Measurements from ENCODE around the gene RAPGEF1.

The RAPGEF1 gene

GRCh38 chr9:131735238-131736128, 4.4 kb downstream of the RAPGEF1 start:
- no peak overlapping the region for H3K27ac ChIP-seq
- TF ChIP-seq EZH2 (IDR thresholded peaks at IDR 0.05) (no peak), POLR2AphosphoS5 (IDR thresholded peaks at IDR 0.05; ENCODE audit: borderline replicate concordance, low read depth, low read length) (no peak), FOXP2 (optimal IDR thresholded peaks at IDR 0.05; ENCODE audit: control extremely low read depth, extremely low read length, insufficient read depth) (no peak)
- H3K4me3 ChIP-seq: no peak overlapping the region
- no peaks in the 10 kb centered on the region for H3K9me3 ChIP-seq (ENCODE audit: low read depth, low read length)
- no peaks in the 10 kb centered on the region for H3K36me3 ChIP-seq (ENCODE audit: insufficient read depth, low read length)
- DNase-seq (ENCODE audit: low read depth, low spot score): no peak
- H3K9ac ChIP-seq (ENCODE audit: insufficient read length): no peak overlapping the region

GRCh38 chr9:131734781-131735180, 5.1 kb downstream of the RAPGEF1 start:
- TF ChIP-seq FOXP2 (optimal IDR thresholded peaks at IDR 0.05; ENCODE audit: control extremely low read depth, extremely low read length, insufficient read depth): no peak
- TF ChIP-seq EZH2 (IDR thresholded peaks at IDR 0.05): no peak
- no peak for TF ChIP-seq POLR2AphosphoS5 (IDR thresholded peaks at IDR 0.05; ENCODE audit: borderline replicate concordance, low read depth, low read length)
- Histone ChIP-seq H3K36me3 (ENCODE audit: insufficient read depth, low read length) (no peaks in the 10 kb centered on the region), H3K9me3 (ENCODE audit: low read depth, low read length) (no peaks in the 10 kb centered on the region), H3K9ac (ENCODE audit: insufficient read length) (no peak overlapping the region), H3K27ac (no peak overlapping the region), H3K4me3 (no peak overlapping the region)
- DNase-seq (ENCODE audit: low read depth, low spot score): no peak

DNA sequence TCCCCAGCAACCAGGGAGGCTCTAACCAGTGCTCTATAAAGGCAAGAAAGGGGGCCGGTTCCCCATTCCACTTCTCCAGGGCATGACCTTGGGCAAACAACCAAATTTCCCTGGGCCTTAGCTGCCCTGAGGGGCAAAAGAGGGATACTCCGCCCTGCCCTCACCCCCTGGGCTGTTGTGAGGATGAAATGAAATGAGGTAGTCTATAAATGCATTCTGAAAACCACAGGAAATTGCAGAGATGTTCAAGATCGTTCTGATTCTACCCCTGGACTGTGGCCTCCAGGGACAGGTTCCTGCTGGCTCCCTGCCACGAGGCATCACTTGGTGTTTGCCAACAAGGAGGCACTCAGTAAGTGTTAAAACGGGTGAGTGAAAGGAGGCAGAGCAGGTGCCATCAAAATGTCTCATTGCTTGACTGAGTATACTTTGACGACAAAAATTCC, 5.7 kb downstream of the RAPGEF1 start:
- H3K36me3 ChIP-seq (ENCODE audit: insufficient read depth, low read length): no peaks in the 10 kb centered on the region
- no peak overlapping the region for H3K9ac ChIP-seq (ENCODE audit: insufficient read length)
- TF ChIP-seq FOXP2 (optimal IDR thresholded peaks at IDR 0.05; ENCODE audit: control extremely low read depth, extremely low read length, insufficient read depth): no peak
- no peak for TF ChIP-seq POLR2AphosphoS5 (IDR thresholded peaks at IDR 0.05; ENCODE audit: borderline replicate concordance, low read depth, low read length)
- no peak for TF ChIP-seq EZH2 (IDR thresholded peaks at IDR 0.05)
- H3K27ac ChIP-seq: peak overlapping the region; percentile 27; the same call in 1 of the 2 replicates
- 0 out of 2 replicates have a peak overlapping the region, but pooled peaks have one; percentile 30 for H3K4me3 ChIP-seq
- no peaks in the 10 kb centered on the region for H3K9me3 ChIP-seq (ENCODE audit: low read depth, low read length)
- DNase-seq (ENCODE audit: low read depth, low spot score): no peak

GRCh38 chr9:131733541-131734061, 6.3 kb downstream of the RAPGEF1 start:
- Histone ChIP-seq H3K9ac (ENCODE audit: insufficient read length) (no peak overlapping the region), H3K4me3 (0 out of 2 replicates have a peak overlapping the region, but pooled peaks have one; percentile 30), H3K9me3 (ENCODE audit: low read depth, low read length) (no peaks in the 10 kb centered on the region), H3K27ac (peak overlapping the region; percentile 27; the same call in 1 of the 2 replicates), H3K36me3 (ENCODE audit: insufficient read depth, low read length) (no peaks in the 10 kb centered on the region)
- no peak for TF ChIP-seq EZH2 (IDR thresholded peaks at IDR 0.05)
- DNase-seq (ENCODE audit: low read depth, low spot score): no peak

GRCh38 chr9:131732636-131733289, 7.1 kb downstream of the RAPGEF1 start:
- H3K36me3 ChIP-seq (ENCODE audit: insufficient read depth, low read length): no peaks in the 10 kb centered on the region
- H3K4me3 ChIP-seq: no peak overlapping the region
- no peak for TF ChIP-seq FOXP2 (optimal IDR thresholded peaks at IDR 0.05; ENCODE audit: control extremely low read depth, extremely low read length, insufficient read depth)
- no peak overlapping the region for H3K27ac ChIP-seq
- H3K9ac ChIP-seq (ENCODE audit: insufficient read length): no peak overlapping the region
- no peak for DNase-seq (ENCODE audit: low read depth, low spot score)
- no peaks in the 10 kb centered on the region for H3K9me3 ChIP-seq (ENCODE audit: low read depth, low read length)

DNA sequence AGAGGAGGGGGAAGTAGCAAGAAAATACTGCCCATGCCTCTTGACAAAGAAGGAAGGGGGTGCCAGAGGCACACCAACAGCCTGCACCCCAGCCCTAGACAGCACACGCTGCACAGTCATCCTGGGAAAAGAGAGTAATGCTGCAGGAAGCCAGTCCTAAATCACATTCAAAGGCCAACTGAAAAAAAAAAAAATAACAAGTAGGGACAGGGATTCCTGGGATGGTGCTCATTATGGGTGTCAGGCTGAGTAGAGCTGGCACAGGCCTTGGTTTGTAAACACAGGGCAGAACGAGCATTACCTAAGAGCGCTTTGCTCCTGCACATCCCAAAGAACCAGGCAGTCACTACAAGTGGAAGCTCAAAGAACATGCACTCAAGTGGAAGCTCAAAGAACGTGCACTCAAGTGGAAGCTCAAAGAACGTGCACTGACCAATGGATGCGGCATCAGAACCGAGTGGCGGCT, 7.8 kb downstream of the RAPGEF1 start:
- no peak overlapping the region for H3K9ac ChIP-seq (ENCODE audit: insufficient read length)
- H3K36me3 ChIP-seq (ENCODE audit: insufficient read depth, low read length): no peaks in the 10 kb centered on the region
- no peak overlapping the region for H3K27ac ChIP-seq
- no peak overlapping the region for H3K4me3 ChIP-seq
- no peak for TF ChIP-seq FOXP2 (optimal IDR thresholded peaks at IDR 0.05; ENCODE audit: control extremely low read depth, extremely low read length, insufficient read depth)
- no peak for TF ChIP-seq EZH2 (IDR thresholded peaks at IDR 0.05)
- TF ChIP-seq POLR2AphosphoS5 (IDR thresholded peaks at IDR 0.05; ENCODE audit: borderline replicate concordance, low read depth, low read length): no peak
- no peak for DNase-seq (ENCODE audit: low read depth, low spot score)
- H3K9me3 ChIP-seq (ENCODE audit: low read depth, low read length): no peaks in the 10 kb centered on the region

- Histone ChIP-seq H3K4me3 (no peak overlapping the region), H3K9me3 (ENCODE audit: low read depth, low read length) (no peaks in the 10 kb centered on the region), H3K27ac (no peak overlapping the region), H3K36me3 (ENCODE audit: insufficient read depth, low read length) (no peaks in the 10 kb centered on the region), H3K9ac (ENCODE audit: insufficient read length) (no peak overlapping the region)
- TF ChIP-seq EZH2 (IDR thresholded peaks at IDR 0.05) (no peak), FOXP2 (optimal IDR thresholded peaks at IDR 0.05; ENCODE audit: control extremely low read depth, extremely low read length, insufficient read depth) (no peak), POLR2AphosphoS5 (IDR thresholded peaks at IDR 0.05; ENCODE audit: borderline replicate concordance, low read depth, low read length) (no peak)
- DNase-seq (ENCODE audit: low read depth, low spot score): no peak
Measured at GRCh38 chr9:131731644-131732043, 8.2 kb downstream of the RAPGEF1 start.

- Histone ChIP-seq H3K27ac (no peak overlapping the region), H3K9me3 (ENCODE audit: low read depth, low read length) (no peaks in the 10 kb centered on the region), H3K36me3 (ENCODE audit: insufficient read depth, low read length) (no peaks in the 10 kb centered on the region), H3K9ac (ENCODE audit: insufficient read length) (no peak overlapping the region), H3K4me3 (no peak overlapping the region)
- TF ChIP-seq FOXP2 (optimal IDR thresholded peaks at IDR 0.05; ENCODE audit: control extremely low read depth, extremely low read length, insufficient read depth): no peak
- TF ChIP-seq POLR2AphosphoS5 (IDR thresholded peaks at IDR 0.05; ENCODE audit: borderline replicate concordance, low read depth, low read length): no peak
- TF ChIP-seq EZH2 (IDR thresholded peaks at IDR 0.05): no peak
- no peak for DNase-seq (ENCODE audit: low read depth, low spot score)
Measured at GRCh38 chr9:131731237-131731636, 8.6 kb downstream of the RAPGEF1 start.

Measured in SK-N-MC (cell line).